ENCODE measurements around the gene USH2A. TPM values are rescaled to one million over a fixed set of nuclear protein-coding genes. Genes with fewer than 3 reads are reported as not detected.

Gene USH2A
- total and polyA plus RNA-seq, 2 experiments from 2014 or later = 0.24 TPM; not detected in 1

GRCh38 chr1:216290074-216290473 is 133.2 kb downstream of the USH2A start:
- Histone ChIP-seq H3K36me3 (no peaks in the 10 kb centered on the region), H3K27me3 (no peaks in the 10 kb centered on the region), H3K9me3 (ENCODE audit: low read depth) (no peaks in the 10 kb centered on the region), H3K4me3 (no peak overlapping the region), H3K4me1 (ENCODE audit: low read depth) (peaks cover 5% of the 10 kb centered on the region), H3K27ac (no peak overlapping the region)
- DNase-seq (ENCODE audit: low read depth in 1 of 2, low spot score in 1 of 2) = no peak
- TF ChIP-seq CTCF (IDR thresholded peaks at IDR 0.05; ENCODE audit: low read depth, low read length) = no peak

- no peak for DNase-seq (ENCODE audit: low read depth in 1 of 2, low spot score in 1 of 2)
- H3K4me3 ChIP-seq = no peak overlapping the region
- no peaks in the 10 kb centered on the region for H3K9me3 ChIP-seq (ENCODE audit: low read depth)
- H3K36me3 ChIP-seq = no peaks in the 10 kb centered on the region
- TF ChIP-seq CTCF (IDR thresholded peaks at IDR 0.05; ENCODE audit: low read depth, low read length) = no peak
- no peaks in the 10 kb centered on the region for H3K4me1 ChIP-seq (ENCODE audit: low read depth)
- no peaks in the 10 kb centered on the region for H3K27me3 ChIP-seq
- H3K27ac ChIP-seq = no peak overlapping the region
Observed at GRCh38 chr1:216285052-216285451, 138.2 kb downstream of the USH2A start.

GRCh38 chr1:216281757-216282156 is 141.5 kb downstream of the USH2A start:
- Histone ChIP-seq H3K27ac (no peak overlapping the region), H3K4me1 (ENCODE audit: low read depth) (no peaks in the 10 kb centered on the region), H3K36me3 (no peaks in the 10 kb centered on the region), H3K27me3 (no peaks in the 10 kb centered on the region), H3K4me3 (no peak overlapping the region), H3K9me3 (ENCODE audit: low read depth) (no peaks in the 10 kb centered on the region)
- no peak for TF ChIP-seq CTCF (IDR thresholded peaks at IDR 0.05; ENCODE audit: low read depth, low read length)
- DNase-seq (ENCODE audit: low read depth in 1 of 2, low spot score in 1 of 2) = no peak

GRCh38 chr1:216270086-216270773 is 153.0 kb downstream of the USH2A start:
- DNase-seq (ENCODE audit: low read depth in 1 of 2, low spot score in 1 of 2) = no peak
- no peaks in the 10 kb centered on the region for H3K27me3 ChIP-seq
- TF ChIP-seq CTCF (IDR thresholded peaks at IDR 0.05; ENCODE audit: low read depth, low read length) = no peak
- H3K9me3 ChIP-seq (ENCODE audit: low read depth) = no peaks in the 10 kb centered on the region
- no peaks in the 10 kb centered on the region for H3K36me3 ChIP-seq
- no peak overlapping the region for H3K4me3 ChIP-seq
- H3K4me1 ChIP-seq (ENCODE audit: low read depth) = no peaks in the 10 kb centered on the region
- H3K27ac ChIP-seq = no peak overlapping the region

GRCh38 chr1:216261631-216262030 is 161.6 kb downstream of the USH2A start:
- TF ChIP-seq CTCF (IDR thresholded peaks at IDR 0.05; ENCODE audit: low read depth, low read length) = no peak
- no peaks in the 10 kb centered on the region for H3K36me3 ChIP-seq
- no peak for DNase-seq (ENCODE audit: low read depth in 1 of 2, low spot score in 1 of 2)
- H3K4me3 ChIP-seq = no peak overlapping the region
- H3K4me1 ChIP-seq (ENCODE audit: low read depth) = no peaks in the 10 kb centered on the region
- no peak overlapping the region for H3K27ac ChIP-seq
- no peaks in the 10 kb centered on the region for H3K9me3 ChIP-seq (ENCODE audit: low read depth)
- no peaks in the 10 kb centered on the region for H3K27me3 ChIP-seq
